Measurements from ENCODE around the gene UQCRFS1. TPM values are rescaled to one million over a fixed set of nuclear protein-coding genes. Genes with fewer than 3 reads are reported as not detected.

Gene UQCRFS1
- total RNA-seq, 1 donor from 2014 or later: 27.0 TPM

DNA sequence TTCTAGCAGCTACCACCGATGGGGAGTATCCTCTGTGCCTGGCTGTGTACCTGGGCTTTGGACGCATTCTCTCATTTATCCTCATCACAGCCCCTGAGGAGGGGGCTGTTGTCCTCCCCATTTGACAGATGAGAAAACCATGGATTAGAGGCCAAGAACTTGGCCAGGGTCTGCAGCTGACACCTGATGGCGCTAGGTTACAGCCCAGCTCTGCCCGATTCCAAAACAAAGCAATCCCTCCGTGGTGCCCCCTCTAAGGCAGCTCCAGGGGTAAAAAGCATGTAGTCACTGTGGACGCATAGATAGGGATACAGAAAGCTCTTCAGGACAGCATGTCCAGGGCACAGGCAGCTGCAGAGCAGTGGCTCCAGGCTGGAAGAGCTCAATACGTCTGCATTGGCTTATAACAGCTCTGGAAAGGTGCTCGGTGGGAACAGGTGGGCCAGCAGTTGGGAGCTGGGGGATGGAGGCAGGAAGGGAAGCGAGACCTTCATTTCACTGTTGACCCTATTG is 35.4 kb upstream of the UQCRFS1 start:
- no peak for DNase-seq (ENCODE audit: extremely low spot score in 2 of 2)
- no peak for TF ChIP-seq POLR2AphosphoS5 (IDR thresholded peaks at IDR 0.05; ENCODE audit: insufficient read depth in 1 of 2, low read depth in 1 of 2)
- TF ChIP-seq, protein P1, sequence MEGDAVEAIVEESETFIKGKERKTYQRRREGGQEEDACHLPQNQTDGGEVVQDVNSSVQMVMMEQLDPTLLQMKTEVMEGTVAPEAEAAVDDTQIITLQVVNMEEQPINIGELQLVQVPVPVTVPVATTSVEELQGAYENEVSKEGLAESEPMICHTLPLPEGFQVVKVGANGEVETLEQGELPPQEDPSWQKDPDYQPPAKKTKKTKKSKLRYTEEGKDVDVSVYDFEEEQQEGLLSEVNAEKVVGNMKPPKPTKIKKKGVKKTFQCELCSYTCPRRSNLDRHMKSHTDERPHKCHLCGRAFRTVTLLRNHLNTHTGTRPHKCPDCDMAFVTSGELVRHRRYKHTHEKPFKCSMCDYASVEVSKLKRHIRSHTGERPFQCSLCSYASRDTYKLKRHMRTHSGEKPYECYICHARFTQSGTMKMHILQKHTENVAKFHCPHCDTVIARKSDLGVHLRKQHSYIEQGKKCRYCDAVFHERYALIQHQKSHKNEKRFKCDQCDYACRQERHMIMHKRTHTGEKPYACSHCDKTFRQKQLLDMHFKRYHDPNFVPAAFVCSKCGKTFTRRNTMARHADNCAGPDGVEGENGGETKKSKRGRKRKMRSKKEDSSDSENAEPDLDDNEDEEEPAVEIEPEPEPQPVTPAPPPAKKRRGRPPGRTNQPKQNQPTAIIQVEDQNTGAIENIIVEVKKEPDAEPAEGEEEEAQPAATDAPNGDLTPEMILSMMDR (IDR thresholded peaks at IDR 0.05): no peak
- TF ChIP-seq POLR2A (IDR thresholded peaks at IDR 0.05): no peak
- no peaks in the 10 kb centered on the region for H3K4me1 ChIP-seq
- no peaks in the 10 kb centered on the region for H3K27me3 ChIP-seq
- H3K36me3 ChIP-seq: no peaks in the 10 kb centered on the region
- H3K9me3 ChIP-seq: no peaks in the 10 kb centered on the region
- H3K4me3 ChIP-seq: no peak overlapping the region
- intact Hi-C loops (cut with DNase I): no loop called here
- H3K27ac ChIP-seq: no peak overlapping the region

- intact Hi-C loops (cut with DNase I): no loop called here
- Histone ChIP-seq H3K4me1 (no peaks in the 10 kb centered on the region), H3K9me3 (no peaks in the 10 kb centered on the region), H3K4me3 (no peak overlapping the region), H3K27ac (no peak overlapping the region), H3K36me3 (no peaks in the 10 kb centered on the region), H3K27me3 (no peaks in the 10 kb centered on the region)
- DNase-seq (ENCODE audit: extremely low spot score in 2 of 2): no peak
- TF ChIP-seq, protein P1 (IDR thresholded peaks at IDR 0.05): no peak
- TF ChIP-seq POLR2AphosphoS5 (IDR thresholded peaks at IDR 0.05; ENCODE audit: insufficient read depth in 1 of 2, low read depth in 1 of 2) (no peak), POLR2A (IDR thresholded peaks at IDR 0.05) (no peak)
Observed at GRCh38 chr19:29247872-29248271, 34.9 kb upstream of the UQCRFS1 start.

GRCh38 chr19:29247471-29247870 is 34.5 kb upstream of the UQCRFS1 start:
- Histone ChIP-seq H3K27ac (no peak overlapping the region), H3K4me3 (no peak overlapping the region), H3K9me3 (no peaks in the 10 kb centered on the region), H3K36me3 (no peaks in the 10 kb centered on the region), H3K27me3 (no peaks in the 10 kb centered on the region), H3K4me1 (no peaks in the 10 kb centered on the region)
- intact Hi-C loops (cut with DNase I): no loop called here
- TF ChIP-seq, protein P1 (IDR thresholded peaks at IDR 0.05): no peak
- TF ChIP-seq POLR2AphosphoS5 (IDR thresholded peaks at IDR 0.05; ENCODE audit: insufficient read depth in 1 of 2, low read depth in 1 of 2) (no peak), POLR2A (IDR thresholded peaks at IDR 0.05) (no peak)
- DNase-seq (ENCODE audit: extremely low spot score in 2 of 2): no peak

DNA sequence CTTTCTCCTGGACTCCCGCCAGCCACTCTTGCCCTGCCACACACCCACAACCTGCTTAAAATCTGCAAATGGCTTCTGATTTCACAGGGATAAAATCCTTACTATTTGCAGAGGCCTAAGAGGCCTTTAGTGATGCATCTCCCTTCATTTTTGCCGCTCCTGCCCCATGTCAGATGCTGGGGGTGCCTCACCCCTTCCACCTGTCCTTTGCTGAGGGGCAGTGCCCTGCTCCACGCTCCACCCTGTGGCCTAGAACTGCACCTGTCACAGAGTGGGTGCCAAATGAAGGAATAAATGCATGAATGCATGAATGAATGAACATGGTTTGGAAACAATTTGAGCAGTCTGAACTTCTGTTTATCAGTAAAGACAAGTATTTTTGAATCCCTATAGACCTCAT is 34.1 kb upstream of the UQCRFS1 start:
- H3K27ac ChIP-seq: no peak overlapping the region

DNA sequence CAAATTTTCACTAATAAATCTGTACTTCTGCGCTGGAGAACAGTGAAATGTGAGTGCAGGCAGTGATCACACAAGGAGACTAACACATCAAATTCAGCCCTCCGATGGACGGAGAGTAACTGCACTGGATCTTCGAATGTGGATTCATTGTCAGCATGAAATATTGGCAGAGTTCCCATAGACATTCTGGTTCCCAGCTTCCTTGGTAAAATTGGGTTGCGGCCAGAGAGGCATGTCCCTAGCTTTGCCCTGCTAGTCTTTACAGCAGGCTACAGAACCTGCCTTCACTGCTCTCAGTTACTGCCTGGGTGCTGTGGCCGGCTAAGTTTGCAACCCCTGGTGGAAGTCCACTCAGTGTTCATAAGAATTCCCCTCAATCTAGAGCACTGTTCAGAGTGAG is 32.3 kb upstream of the UQCRFS1 start:
- no peaks in the 10 kb centered on the region for H3K9me3 ChIP-seq
- no peaks in the 10 kb centered on the region for H3K4me1 ChIP-seq
- no peak overlapping the region for H3K27ac ChIP-seq
- no peak for DNase-seq (ENCODE audit: extremely low spot score in 2 of 2)
- H3K27me3 ChIP-seq: no peaks in the 10 kb centered on the region
- no peak for TF ChIP-seq POLR2AphosphoS5 (IDR thresholded peaks at IDR 0.05; ENCODE audit: insufficient read depth in 1 of 2, low read depth in 1 of 2)
- no peak for TF ChIP-seq POLR2A (IDR thresholded peaks at IDR 0.05)
- TF ChIP-seq, protein P1 (IDR thresholded peaks at IDR 0.05): no peak
- no peaks in the 10 kb centered on the region for H3K36me3 ChIP-seq
- no peak overlapping the region for H3K4me3 ChIP-seq
- intact Hi-C loops (cut with DNase I): no loop called here

More for the DNA sequence above, 34.1 kb upstream of the UQCRFS1 start:
- intact Hi-C loops (cut with DNase I): no loop called here
- Histone ChIP-seq H3K9me3 (no peaks in the 10 kb centered on the region), H3K4me1 (no peaks in the 10 kb centered on the region), H3K36me3 (no peaks in the 10 kb centered on the region), H3K27me3 (no peaks in the 10 kb centered on the region), H3K4me3 (no peak overlapping the region)
- DNase-seq (ENCODE audit: extremely low spot score in 2 of 2): no peak
- TF ChIP-seq POLR2AphosphoS5 (IDR thresholded peaks at IDR 0.05; ENCODE audit: insufficient read depth in 1 of 2, low read depth in 1 of 2) (no peak), POLR2A (IDR thresholded peaks at IDR 0.05) (no peak)
- TF ChIP-seq, protein P1 (IDR thresholded peaks at IDR 0.05): no peak

Data from vagina (tissue), 2 donors.